Panc1 (cell line): ENCODE measurements around the gene OR51B4. TPM values are rescaled to one million over a fixed set of nuclear protein-coding genes. Genes with fewer than 3 reads are reported as not detected.
"Not testable (repeated sequence)": the region's sequence is repeated elsewhere in the genome, so short reads cannot be mapped to it uniquely, and the experiment has no call there.

ENCODE experiments used
- ATAC-seq: fragments of 200-7000 bp; cut with Tn5 transposase; 2 replicates; pipeline ENCODE4 v1.9.1; 2020; ENCODE audit warnings: mild to moderate bottlenecking, moderate library complexity
- BruUV-seq: library from RNA; stranded (reverse); fragments of 400-500 nt; replicated peaks from 2 replicates; lab custom pipeline; 2021; lab: Mats Ljungman, UMichigan
- CTCF ChIA-PET: fragments of 300-600 bp; sonication (Branson Sonifier 250); formaldehyde crosslinking; loops from one replicate; lab custom pipeline; 2022; ENCODE audit warnings: antibody characterized with exemption; lab: Charles Lee
- POLR2A ChIA-PET: fragments of 300-600 bp; sonication (Branson Sonifier 250); formaldehyde crosslinking; loops from one replicate; lab custom pipeline; 2022; ENCODE audit warnings: antibody characterized with exemption; lab: Charles Lee
- DNase-seq: peaks from one replicate; pipeline ENCODE4 v3.0.0-alpha.2; 2010; ENCODE audit warnings: low read depth, low spot score
- H3K27ac ChIP-seq: 2 replicates; pipeline ENCODE4 v1.5.1; 2011; ENCODE audit warnings: mild to moderate bottlenecking, low read length, inconsistent platforms
- H3K27me3 ChIP-seq: fragments of 200-500 bp; sonication (Bioruptor generic); 2 replicates; pipeline ENCODE4 v1.6.0; 2014; ENCODE audit warnings: low read length, inconsistent platforms; ENCODE audit not compliant: control insufficient read depth, insufficient read depth
- H3K36me3 ChIP-seq: fragments of 200-500 bp; sonication (Bioruptor generic); 2 replicates; pipeline ENCODE4 v1.5.1; 2014; ENCODE audit warnings: inconsistent platforms, mild to moderate bottlenecking, low read length, moderate library complexity; ENCODE audit not compliant: control insufficient read depth, insufficient read depth
- H3K4me1 ChIP-seq: 2 replicates; pipeline ENCODE4 v1.5.1; 2011; ENCODE audit warnings: inconsistent platforms, mild to moderate bottlenecking, low read length, moderate library complexity; ENCODE audit not compliant: control insufficient read depth, insufficient read depth
- H3K4me3 ChIP-seq, 2 experiments: 2 replicates each; pipeline ENCODE4 v1.5.1; 2011 to 2012; ENCODE audit warnings: low read depth in 2 of 2, low read length in 2 of 2, mild to moderate bottlenecking in 2 of 2, inconsistent platforms in 1 of 2, moderate library complexity in 1 of 2
- H3K9me3 ChIP-seq: fragments of 200-500 bp; sonication (Bioruptor generic); 2 replicates; pipeline ENCODE4 v1.5.1; 2014; ENCODE audit warnings: low read depth, mild to moderate bottlenecking, inconsistent platforms, low read length, moderate library complexity; ENCODE audit not compliant: control insufficient read depth, insufficient read depth
- CTCF ChIP-seq: fragments of 450-650 bp; IDR thresholded peaks from 2 replicates; pipeline ENCODE4 v1.5.1; 2017; ENCODE audit warnings: mild to moderate bottlenecking
- POLR2AphosphoS5 ChIP-seq: IDR thresholded peaks from 2 replicates; pipeline ENCODE4 v1.6.1; 2012; ENCODE audit warnings: mild to moderate bottlenecking, low read depth, low read length, moderate library complexity
- REST ChIP-seq, 2 experiments: IDR thresholded peaks; 2 replicates each; pipeline ENCODE4 v1.6.1; 2011 to 2012; ENCODE audit warnings: low read depth in 2 of 2, control low read depth in 1 of 2, low read length in 1 of 2, mild to moderate bottlenecking in 1 of 2, moderate library complexity in 1 of 2; ENCODE audit not compliant: insufficient read depth in 1 of 2
- SIN3A ChIP-seq: IDR thresholded peaks from 2 replicates; pipeline ENCODE4 v1.6.1; 2012; ENCODE audit warnings: low read depth, mild to moderate bottlenecking, low read length, moderate library complexity, borderline replicate concordance; ENCODE audit not compliant: insufficient read depth
- TCF7L2 ChIP-seq: IDR thresholded peaks from 2 replicates; pipeline ENCODE4 v1.6.1; 2011; ENCODE audit warnings: mild to moderate bottlenecking, low read depth, low read length, inconsistent platforms
- in situ Hi-C: cut with HindIII; loops from 2 replicates; pipeline ENCODE4 v1.10.0; 2016; ENCODE audit warnings: low sequenced_read_pairs, low pct_unique_long_range_greater_than_20kb
- intact Hi-C: fragments of 100-400 bp; cut with micrococcal nuclease; formaldehyde crosslinking; loops from one replicate; pipeline ENCODE4 v1.10.0; 2022; ENCODE audit not compliant: unreplicated experiment
- total RNA-seq: library from RNA; stranded (reverse); gene quantifications from one replicate; pipeline ENCODE4 v1.2.1, GENCODE V29; 2021; ENCODE audit not compliant: unreplicated experiment

The OR51B4 gene
- total RNA-seq, 1 experiment from 2014 or later, result not detected

GRCh38 chr11:5258543-5259262 is 43.0 kb downstream of the OR51B4 start:
- no peak overlapping the region for H3K4me3 ChIP-seq
- no peak overlapping the region for H3K27ac ChIP-seq
- no TSS peak for BruUV-seq
- no peak for ATAC-seq
- no peaks in the 10 kb centered on the region for H3K4me1 ChIP-seq
- in situ Hi-C loops (no loop called here), intact Hi-C loops (no loop called here)
- TF ChIP-seq TCF7L2, result no peak
- no peak for TF ChIP-seq CTCF
- TF ChIP-seq POLR2AphosphoS5, result no peak
- TF ChIP-seq REST (IDR thresholded peaks at IDR 0.05; ENCODE audit: insufficient read depth in 1 of 2, low read depth in 2 of 2, low read length in 1 of 2), result no peak
- TF ChIP-seq SIN3A, result no peak
- POLR2A ChIA-PET, result no interaction called here
- no peaks in the 10 kb centered on the region for H3K36me3 ChIP-seq
- CTCF ChIA-PET, result no interaction called here
- H3K9me3 ChIP-seq, result no peaks in the 10 kb centered on the region
- H3K27me3 ChIP-seq, result no peaks in the 10 kb centered on the region
- no peak for DNase-seq

GRCh38 chr11:5257296-5257695 is 44.5 kb downstream of the OR51B4 start:
- no peak for TF ChIP-seq POLR2AphosphoS5
- no peak for TF ChIP-seq TCF7L2
- no peak for TF ChIP-seq CTCF
- TF ChIP-seq REST (IDR thresholded peaks at IDR 0.05; ENCODE audit: insufficient read depth in 1 of 2, low read depth in 2 of 2, low read length in 1 of 2), result no peak
- no peak for TF ChIP-seq SIN3A
- POLR2A ChIA-PET, result no interaction called here
- no peaks in the 10 kb centered on the region for H3K27me3 ChIP-seq
- ATAC-seq (no peak), DNase-seq (no peak)
- no TSS peak for BruUV-seq
- CTCF ChIA-PET, result no interaction called here
- intact Hi-C loops (no loop called here), in situ Hi-C loops (no loop called here)
- H3K4me3 ChIP-seq, result no peak overlapping the region
- H3K27ac ChIP-seq, result no peak overlapping the region
- H3K9me3 ChIP-seq, result no peaks in the 10 kb centered on the region
- H3K36me3 ChIP-seq, result no peaks in the 10 kb centered on the region
- H3K4me1 ChIP-seq, result no peaks in the 10 kb centered on the region

GRCh38 chr11:5254646-5255413 is 46.9 kb downstream of the OR51B4 start, which contains the start of gene HBG2:
TSS of gene HBG2 (minus strand) at chr11:5254781. CDS start at chr11:5254728, 53 bp downstream.
- POLR2A ChIA-PET, result interaction anchor here (0.7 kb wide), 1 partner anchor 419 kb away, joined by 6 read pairs; no protein-coding TSS in a partner anchor
- H3K4me3 ChIP-seq, H3K9me3 ChIP-seq, CTCF ChIA-PET, intact Hi-C loops, ATAC-seq, H3K36me3 ChIP-seq, H3K27ac ChIP-seq, BruUV-seq, in situ Hi-C loops, H3K27me3 ChIP-seq, DNase-seq, H3K4me1 ChIP-seq: not testable (repeated sequence)
